Muscle of leg (tissue), 16 donors: ENCODE measurements around the gene WBP1L. TPM values are rescaled to one million over a fixed set of nuclear protein-coding genes. Genes with fewer than 3 reads are reported as not detected.
"Not testable (repeated sequence)": the region's sequence is repeated elsewhere in the genome, so short reads cannot be mapped to it uniquely, and the experiment has no call there.

Experiments used
- DNase-seq: peaks from one replicate; pipeline ENCODE4 v3.0.0; 2013
- H3K27ac ChIP-seq: one replicate; pipeline ENCODE4 v1.5.1; 2013; ENCODE audit warnings: mild to moderate bottlenecking, low read length, control low read depth
- H3K27me3 ChIP-seq: one replicate; pipeline ENCODE4 v1.6.1; 2013; ENCODE audit warnings: low read length; ENCODE audit not compliant: control insufficient read depth, insufficient read depth
- H3K36me3 ChIP-seq: one replicate; pipeline ENCODE4 v1.6.1; 2013; ENCODE audit warnings: low read length; ENCODE audit not compliant: control insufficient read depth, insufficient read depth
- H3K4me1 ChIP-seq: one replicate; pipeline ENCODE4 v1.6.1; 2013; ENCODE audit warnings: low read length; ENCODE audit not compliant: control insufficient read depth, insufficient read depth
- H3K4me3 ChIP-seq: one replicate; pipeline ENCODE4 v1.5.1; 2013; ENCODE audit warnings: low read length, control low read depth
- H3K9me3 ChIP-seq: replicated peaks from 2 replicates; pipeline ENCODE4 v1.6.1; 2013; ENCODE audit warnings: low read depth, low read length; ENCODE audit not compliant: control insufficient read depth
- WGBS: methylation state at CpG from one replicate; pipeline ENCODE4 v1.1.5; 2013; ENCODE audit warnings: missing lambda C conversion rate; ENCODE audit not compliant: insufficient coverage; 5-methylcytosine and 5-hydroxymethylcytosine counted together
- long read RNA-seq, 11 donors: transcript quantifications; one replicate each; lab custom pipeline, GENCODE V29; 2026
- polyA plus RNA-seq, 8 donors: library from polyadenylated mRNA; unstranded; fragments of 120-200 nt; gene quantifications; one replicate each; pipeline versions ENCODE4 v1.2.1 to v1.2.3, GENCODE V29; 2013; ENCODE audit warnings: inconsistent platforms in 1 of 8, low replicate concordance in 1 of 8; ENCODE audit not compliant: insufficient read length in 8 of 8, insufficient read depth in 1 of 8
- total RNA-seq: library from RNA; stranded (reverse); fragments of 120-200 nt; gene quantifications from one replicate; pipeline ENCODE4 v1.2.4, GENCODE V29; 2013

The WBP1L gene
- 30.7 TPM for total RNA-seq
- 10 to 100 TPM; 35.9 to 57.3 (median 48.9) TPM for polyA plus RNA-seq
- long read RNA-seq, donor 1, full-length matches to known transcripts: 9 of 9 reads
- long read RNA-seq, donor 1, partial matches to known transcripts: 0 of 9 reads
- long read RNA-seq, donor 1, other reads (novel, unspliced or antisense): 0 of 9 reads
- long read RNA-seq, donor 2: 0 reads
- long read RNA-seq, donor 3, full-length matches to known transcripts: 8 of 35 reads
- long read RNA-seq, donor 3, partial matches to known transcripts: 12 of 35 reads
- long read RNA-seq, donor 3, other reads (novel, unspliced or antisense): 15 of 35 reads
- long read RNA-seq, donor 4, full-length matches to known transcripts: 6 of 11 reads
- long read RNA-seq, donor 4, partial matches to known transcripts: 5 of 11 reads
- long read RNA-seq, donor 4, other reads (novel, unspliced or antisense): 0 of 11 reads
- long read RNA-seq, donor 5, full-length matches to known transcripts: 21 of 26 reads
- long read RNA-seq, donor 5, partial matches to known transcripts: 5 of 26 reads
- long read RNA-seq, donor 5, other reads (novel, unspliced or antisense): 0 of 26 reads
- long read RNA-seq, donor 6, full-length matches to known transcripts: 13 of 18 reads
- long read RNA-seq, donor 6, partial matches to known transcripts: 5 of 18 reads
- long read RNA-seq, donor 6, other reads (novel, unspliced or antisense): 0 of 18 reads
- long read RNA-seq, donor 7, full-length matches to known transcripts: 15 of 21 reads
- long read RNA-seq, donor 7, partial matches to known transcripts: 6 of 21 reads
- long read RNA-seq, donor 7, other reads (novel, unspliced or antisense): 0 of 21 reads
- long read RNA-seq, donor 8, full-length matches to known transcripts: 8 of 8 reads
- long read RNA-seq, donor 8, partial matches to known transcripts: 0 of 8 reads
- long read RNA-seq, donor 8, other reads (novel, unspliced or antisense): 0 of 8 reads
- long read RNA-seq, donor 9, full-length matches to known transcripts: 4 of 60 reads
- long read RNA-seq, donor 9, partial matches to known transcripts: 40 of 60 reads
- long read RNA-seq, donor 9, other reads (novel, unspliced or antisense): 16 of 60 reads
- long read RNA-seq, donor 10, full-length matches to known transcripts: 11 of 11 reads
- long read RNA-seq, donor 10, partial matches to known transcripts: 0 of 11 reads
- long read RNA-seq, donor 10, other reads (novel, unspliced or antisense): 0 of 11 reads
- long read RNA-seq, donor 11, full-length matches to known transcripts: 15 of 136 reads
- long read RNA-seq, donor 11, partial matches to known transcripts: 97 of 136 reads
- long read RNA-seq, donor 11, other reads (novel, unspliced or antisense): 24 of 136 reads

- Histone ChIP-seq H3K36me3 (no peaks in the 10 kb centered on the region), H3K27ac (peak within 1 kb of the TSS; percentile 78), H3K4me3 (peak within 1 kb of the TSS; percentile 99), H3K27me3 (no peaks in the 10 kb centered on the region), H3K9me3 (no peaks in the 10 kb centered on the region), H3K4me1 (peaks cover 16% of the 10 kb centered on the region)
- under 1% methylated on average over 37 of the region's 37 CpGs for WGBS
- peak; percentile 100 for DNase-seq
These were observed at the start of gene WBP1L for GRCh38 chr10:102743588-102744373. TSS of gene WBP1L (plus strand) at chr10:102743948. CDS start at chr10:102744054, 106 bp downstream.

GRCh38 chr10:102695401-102695800 lies 48.3 kb upstream of the WBP1L start:
- H3K4me1 ChIP-seq, DNase-seq, H3K27ac ChIP-seq, H3K27me3 ChIP-seq, H3K9me3 ChIP-seq, H3K4me3 ChIP-seq: not testable (repeated sequence)
- peaks cover 29% of the 10 kb centered on the region for H3K36me3 ChIP-seq
- WGBS: 95% methylated on average over 6 of the region's 10 CpGs

- peaks cover 29% of the 10 kb centered on the region for H3K36me3 ChIP-seq
- H3K9me3 ChIP-seq: no peaks in the 10 kb centered on the region
- H3K4me3 ChIP-seq: no peak overlapping the region
- no peak for DNase-seq
- WGBS: no CpG with 5 or more reads among the region's 3 CpGs
- no peaks in the 10 kb centered on the region for H3K27me3 ChIP-seq
- no peak overlapping the region for H3K27ac ChIP-seq
- H3K4me1 ChIP-seq: no peaks in the 10 kb centered on the region
These were observed 47.0 kb upstream of the WBP1L start for GRCh38 chr10:102696736-102697135.

- Histone ChIP-seq H3K27me3 (no peaks in the 10 kb centered on the region), H3K36me3 (peaks cover 28% of the 10 kb centered on the region), H3K9me3 (no peaks in the 10 kb centered on the region), H3K4me1 (no peaks in the 10 kb centered on the region), H3K27ac (no peak overlapping the region), H3K4me3 (no peak overlapping the region)
- no CpG with 5 or more reads among the region's 2 CpGs for WGBS
- no peak for DNase-seq
These were observed 44.9 kb upstream of the WBP1L start for GRCh38 chr10:102698894-102699293.

GRCh38 chr10:102701272-102701671 lies 42.5 kb upstream of the WBP1L start:
- H3K4me3 ChIP-seq: no peak overlapping the region
- H3K9me3 ChIP-seq: no peaks in the 10 kb centered on the region
- DNase-seq: peak; percentile 41
- no peaks in the 10 kb centered on the region for H3K27me3 ChIP-seq
- no peaks in the 10 kb centered on the region for H3K4me1 ChIP-seq
- H3K36me3 ChIP-seq: peaks cover 35% of the 10 kb centered on the region
- H3K27ac ChIP-seq: no peak overlapping the region
- WGBS: no CpG with 5 or more reads among the region's 3 CpGs

- Histone ChIP-seq H3K9me3 (no peaks in the 10 kb centered on the region), H3K27ac (no peak overlapping the region), H3K36me3 (peaks cover 30% of the 10 kb centered on the region), H3K27me3 (no peaks in the 10 kb centered on the region), H3K4me1 (no peaks in the 10 kb centered on the region), H3K4me3 (no peak overlapping the region)
- whole genome bisulfite sequencing: no CpG with 5 or more reads among the region's 3 CpGs
- no peak for DNase-seq
These were observed 42.0 kb upstream of the WBP1L start for GRCh38 chr10:102701796-102702195.

- Histone ChIP-seq H3K4me1 (no peaks in the 10 kb centered on the region), H3K9me3 (no peaks in the 10 kb centered on the region), H3K36me3 (peaks cover 21% of the 10 kb centered on the region), H3K27me3 (no peaks in the 10 kb centered on the region), H3K27ac (no peak overlapping the region), H3K4me3 (no peak overlapping the region)
- no peak for DNase-seq
- 60% methylated on average over 1 of the region's 2 CpGs for whole genome bisulfite sequencing
These were observed 41.0 kb upstream of the WBP1L start for GRCh38 chr10:102702742-102703141.

- no peaks in the 10 kb centered on the region for H3K27me3 ChIP-seq
- H3K4me3 ChIP-seq: no peak overlapping the region
- H3K4me1 ChIP-seq: no peaks in the 10 kb centered on the region
- DNase-seq: no peak
- no peaks in the 10 kb centered on the region for H3K9me3 ChIP-seq
- peaks cover 8% of the 10 kb centered on the region for H3K36me3 ChIP-seq
- WGBS: 87% methylated on average over 3 of the region's 6 CpGs
- no peak overlapping the region for H3K27ac ChIP-seq
These were observed 38.8 kb upstream of the WBP1L start for GRCh38 chr10:102704915-102705314.

- no peak for DNase-seq
- WGBS: 20% methylated on average over 1 of the region's 2 CpGs
- H3K9me3 ChIP-seq: no peaks in the 10 kb centered on the region
- H3K36me3 ChIP-seq: peaks cover 7% of the 10 kb centered on the region
- H3K27me3 ChIP-seq: no peaks in the 10 kb centered on the region
- H3K4me3 ChIP-seq: no peak overlapping the region
- H3K4me1 ChIP-seq: no peaks in the 10 kb centered on the region
- H3K27ac ChIP-seq: no peak overlapping the region
These were observed 38.2 kb upstream of the WBP1L start for GRCh38 chr10:102705531-102705930.
